ENCODE data around the gene HK1.
"Not testable (repeated sequence)": the region's sequence is repeated elsewhere in the genome, so short reads cannot be mapped to it uniquely, and the experiment has no call there.

The HK1 gene

DNA sequence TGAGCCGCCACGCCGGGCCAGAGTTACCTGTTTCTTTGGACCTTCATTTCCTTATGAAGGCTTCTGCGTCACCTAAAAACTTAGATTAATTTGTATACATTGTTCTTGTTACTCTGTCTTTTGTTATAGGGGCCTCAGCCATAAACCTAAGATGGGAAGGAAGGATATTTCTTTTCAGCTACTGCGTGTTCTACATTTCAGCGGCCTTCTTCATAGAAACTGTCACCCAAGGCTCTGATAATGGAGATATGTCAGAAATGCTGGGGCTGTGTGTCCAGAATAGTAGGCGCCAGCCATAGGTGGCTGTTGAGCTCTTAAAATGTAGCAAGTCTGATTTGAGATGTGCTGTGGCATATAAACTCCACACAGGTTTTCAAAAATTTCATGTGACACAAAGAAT, 52.9 kb downstream of the HK1 start:
- TF ChIP-seq, protein P1, sequence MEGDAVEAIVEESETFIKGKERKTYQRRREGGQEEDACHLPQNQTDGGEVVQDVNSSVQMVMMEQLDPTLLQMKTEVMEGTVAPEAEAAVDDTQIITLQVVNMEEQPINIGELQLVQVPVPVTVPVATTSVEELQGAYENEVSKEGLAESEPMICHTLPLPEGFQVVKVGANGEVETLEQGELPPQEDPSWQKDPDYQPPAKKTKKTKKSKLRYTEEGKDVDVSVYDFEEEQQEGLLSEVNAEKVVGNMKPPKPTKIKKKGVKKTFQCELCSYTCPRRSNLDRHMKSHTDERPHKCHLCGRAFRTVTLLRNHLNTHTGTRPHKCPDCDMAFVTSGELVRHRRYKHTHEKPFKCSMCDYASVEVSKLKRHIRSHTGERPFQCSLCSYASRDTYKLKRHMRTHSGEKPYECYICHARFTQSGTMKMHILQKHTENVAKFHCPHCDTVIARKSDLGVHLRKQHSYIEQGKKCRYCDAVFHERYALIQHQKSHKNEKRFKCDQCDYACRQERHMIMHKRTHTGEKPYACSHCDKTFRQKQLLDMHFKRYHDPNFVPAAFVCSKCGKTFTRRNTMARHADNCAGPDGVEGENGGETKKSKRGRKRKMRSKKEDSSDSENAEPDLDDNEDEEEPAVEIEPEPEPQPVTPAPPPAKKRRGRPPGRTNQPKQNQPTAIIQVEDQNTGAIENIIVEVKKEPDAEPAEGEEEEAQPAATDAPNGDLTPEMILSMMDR (conservative IDR thresholded peaks at IDR 0.05; ENCODE audit: control insufficient read depth, insufficient read depth, low read depth, low read length): no peak
- no peak overlapping the region for H3K4me3 ChIP-seq (ENCODE audit: control insufficient read depth, low read depth, low read length)

GRCh38 chr10:69332278-69333010, 54.1 kb downstream of the HK1 start:
- H3K4me3 ChIP-seq (ENCODE audit: control insufficient read depth, low read depth, low read length): no peak overlapping the region
- TF ChIP-seq, protein P1 (conservative IDR thresholded peaks at IDR 0.05; ENCODE audit: control insufficient read depth, insufficient read depth, low read depth, low read length): no peak
- DNase-seq (ENCODE audit: low read depth): peak; percentile 54

More for the DNA sequence above, 52.9 kb downstream of the HK1 start:
- no peak for DNase-seq (ENCODE audit: low read depth)

DNA sequence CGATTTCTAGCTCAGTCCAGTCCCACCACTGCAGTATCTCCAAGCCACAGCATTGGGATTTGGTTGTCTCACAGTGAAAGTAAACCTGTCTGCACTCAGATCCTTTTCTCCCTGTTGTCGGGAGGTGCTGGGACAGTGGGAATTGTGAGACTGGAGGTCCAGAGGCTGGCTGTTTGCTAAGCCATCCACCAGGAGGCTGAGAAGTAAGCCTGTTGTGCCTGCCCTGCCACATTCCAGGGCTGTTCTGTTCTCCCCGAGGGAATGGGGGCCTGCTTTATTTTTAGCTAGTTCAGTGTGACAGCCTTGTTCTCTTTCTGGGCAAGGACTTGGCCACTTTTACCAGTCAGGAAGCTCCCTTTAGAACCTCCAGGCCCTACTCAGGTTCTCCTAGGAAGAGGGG, 54.9 kb downstream of the HK1 start:
- H3K4me3 ChIP-seq (ENCODE audit: control insufficient read depth, low read depth, low read length): no peak overlapping the region
- no peak for DNase-seq (ENCODE audit: low read depth)

DNA sequence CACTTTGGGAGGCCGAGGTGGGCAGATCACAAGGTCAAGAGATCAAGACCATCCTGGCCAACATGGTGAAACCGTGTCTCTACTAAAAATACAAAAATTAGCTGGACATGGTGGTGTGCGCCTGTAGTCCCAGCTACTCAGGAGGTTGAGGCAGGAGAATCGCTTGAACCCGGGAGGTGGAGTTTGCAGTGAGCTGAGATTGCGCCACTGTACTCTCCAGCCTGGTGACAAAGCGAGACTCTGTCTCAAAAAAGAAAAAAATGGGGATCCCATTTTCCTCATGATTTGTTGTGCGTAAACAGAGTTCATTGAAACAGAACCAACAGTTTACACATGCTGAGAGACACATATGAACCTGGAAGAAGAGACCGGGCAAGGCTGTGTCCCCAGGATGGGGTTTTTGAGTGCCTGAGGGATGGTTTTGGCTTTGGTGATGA, 55.6 kb downstream of the HK1 start:
- not testable (repeated sequence) for DNase-seq (ENCODE audit: low read depth)

More for the DNA sequence above, 54.9 kb downstream of the HK1 start:
- TF ChIP-seq, protein P1 (conservative IDR thresholded peaks at IDR 0.05; ENCODE audit: control insufficient read depth, insufficient read depth, low read depth, low read length): no peak

GRCh38 chr10:69334302-69335062, 56.2 kb downstream of the HK1 start:
- TF ChIP-seq, protein P1 (conservative IDR thresholded peaks at IDR 0.05; ENCODE audit: control insufficient read depth, insufficient read depth, low read depth, low read length): no peak
- DNase-seq (ENCODE audit: low read depth): no peak
- H3K4me3 ChIP-seq (ENCODE audit: control insufficient read depth, low read depth, low read length): no peak overlapping the region

More for the DNA sequence above, 55.6 kb downstream of the HK1 start:
- not testable (repeated sequence) for H3K4me3 ChIP-seq (ENCODE audit: control insufficient read depth, low read depth, low read length)

DNA sequence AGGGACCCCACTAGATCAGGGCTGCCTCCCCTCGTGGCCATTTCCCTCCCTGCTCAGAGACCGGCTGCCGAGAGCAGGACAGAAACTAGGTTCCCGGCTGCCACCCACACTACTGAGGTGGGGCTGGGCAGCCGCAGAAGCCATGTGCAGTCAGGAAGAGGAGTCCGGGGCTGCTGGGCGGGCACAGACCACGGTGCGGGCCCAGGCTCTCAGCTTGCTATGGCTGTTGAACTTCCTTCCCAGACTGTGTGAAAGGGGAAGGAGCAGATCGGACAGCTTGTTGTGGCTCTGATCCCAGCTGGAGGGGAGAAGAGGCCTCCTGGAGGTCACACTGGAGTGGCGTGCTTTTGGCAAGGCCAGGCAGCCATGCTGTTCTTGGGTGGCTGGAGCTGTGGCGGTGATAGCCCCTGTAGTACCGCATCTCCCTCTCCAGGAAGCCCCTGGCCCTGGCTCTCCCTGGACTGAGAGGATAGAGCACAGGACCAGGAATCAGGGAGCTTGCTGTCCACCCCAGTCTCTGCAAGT, 56.8 kb downstream of the HK1 start:
- DNase-seq (ENCODE audit: low read depth): peak; percentile 61
- H3K4me3 ChIP-seq (ENCODE audit: control insufficient read depth, low read depth, low read length): no peak overlapping the region
- TF ChIP-seq, protein P1 (conservative IDR thresholded peaks at IDR 0.05; ENCODE audit: control insufficient read depth, insufficient read depth, low read depth, low read length): no peak

GRCh38 chr10:69335613-69336012, 57.3 kb downstream of the HK1 start:
- TF ChIP-seq, protein P1 (conservative IDR thresholded peaks at IDR 0.05; ENCODE audit: control insufficient read depth, insufficient read depth, low read depth, low read length): no peak
- H3K4me3 ChIP-seq (ENCODE audit: control insufficient read depth, low read depth, low read length): no peak overlapping the region
- no peak for DNase-seq (ENCODE audit: low read depth)
